Measurements from ENCODE around the gene KMT2B. TPM values are rescaled to one million over a fixed set of nuclear protein-coding genes. Genes with fewer than 3 reads are reported as not detected.

Gene KMT2B
- total RNA-seq, 4 donors from 2014 or later = 33.1 to 74.7 (median 42.0) TPM

DNA sequence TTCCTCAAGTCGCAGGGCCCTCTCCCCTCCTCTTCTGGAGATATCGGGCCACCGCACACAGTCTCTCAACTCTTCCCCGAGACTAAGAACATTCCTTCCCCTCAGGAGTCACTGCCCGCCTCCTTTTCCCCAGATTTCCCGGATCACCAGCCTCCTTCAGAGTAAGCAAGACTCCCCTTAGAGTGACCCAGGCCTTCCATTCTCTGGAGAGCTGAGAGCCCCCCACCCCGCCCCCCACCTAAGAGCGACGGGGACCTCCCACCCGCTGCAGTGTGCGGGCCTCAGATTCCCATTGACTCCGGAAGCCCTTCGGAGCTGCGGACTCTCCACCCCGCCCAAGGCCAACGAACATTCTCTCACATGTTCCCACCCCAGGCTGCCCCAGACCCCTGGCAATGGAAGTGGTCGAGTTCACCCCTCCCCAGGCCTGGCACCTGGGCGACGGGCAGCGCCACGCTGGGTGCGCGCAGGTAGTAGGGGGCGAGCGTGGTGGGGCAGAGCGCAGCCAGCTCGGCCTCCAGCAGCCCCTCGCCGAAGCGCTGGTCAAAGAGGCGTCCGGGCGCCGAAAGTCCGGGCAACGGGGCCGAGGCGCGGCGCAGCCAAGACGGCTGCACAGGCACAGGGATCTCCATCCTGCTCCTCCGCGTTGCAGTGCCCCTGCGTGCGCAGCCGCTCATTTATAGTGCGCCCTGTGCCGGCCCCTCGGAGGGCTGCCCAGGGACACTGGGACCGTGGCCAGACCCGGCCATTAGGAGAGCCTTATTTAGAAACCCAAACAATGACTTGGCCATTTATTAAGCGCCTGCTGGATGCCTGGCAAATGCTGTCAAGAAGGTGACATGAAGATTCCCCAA is 38.8 kb downstream of the KMT2B start, which contains the start of gene HSPB6:
Gene HSPB6, minus strand, starts transcription at position 653 of the 854 bp plus-strand sequence. Its CDS starts 21 bp downstream, at position 632.
- intact Hi-C loops (cut with DNase I; ENCODE audit: low total_unique reads) = no loop called here
- TF ChIP-seq POLR2A (IDR thresholded peaks at IDR 0.05) = no peak
- TF ChIP-seq, protein P1, sequence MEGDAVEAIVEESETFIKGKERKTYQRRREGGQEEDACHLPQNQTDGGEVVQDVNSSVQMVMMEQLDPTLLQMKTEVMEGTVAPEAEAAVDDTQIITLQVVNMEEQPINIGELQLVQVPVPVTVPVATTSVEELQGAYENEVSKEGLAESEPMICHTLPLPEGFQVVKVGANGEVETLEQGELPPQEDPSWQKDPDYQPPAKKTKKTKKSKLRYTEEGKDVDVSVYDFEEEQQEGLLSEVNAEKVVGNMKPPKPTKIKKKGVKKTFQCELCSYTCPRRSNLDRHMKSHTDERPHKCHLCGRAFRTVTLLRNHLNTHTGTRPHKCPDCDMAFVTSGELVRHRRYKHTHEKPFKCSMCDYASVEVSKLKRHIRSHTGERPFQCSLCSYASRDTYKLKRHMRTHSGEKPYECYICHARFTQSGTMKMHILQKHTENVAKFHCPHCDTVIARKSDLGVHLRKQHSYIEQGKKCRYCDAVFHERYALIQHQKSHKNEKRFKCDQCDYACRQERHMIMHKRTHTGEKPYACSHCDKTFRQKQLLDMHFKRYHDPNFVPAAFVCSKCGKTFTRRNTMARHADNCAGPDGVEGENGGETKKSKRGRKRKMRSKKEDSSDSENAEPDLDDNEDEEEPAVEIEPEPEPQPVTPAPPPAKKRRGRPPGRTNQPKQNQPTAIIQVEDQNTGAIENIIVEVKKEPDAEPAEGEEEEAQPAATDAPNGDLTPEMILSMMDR (IDR thresholded peaks at IDR 0.05) = no peak
- peak in 1 of 2 donors; percentile 90 for DNase-seq (ENCODE audit: low spot score in 2 of 2)
- 22 to 24% methylated on average over 19 to 38 of the region's 52 CpGs for WGBS, 2 donors
- peak within 1 kb of the TSS; percentile 2 for H3K4me3 ChIP-seq (ENCODE audit: low read depth, poor library complexity, severe bottlenecking)

DNA sequence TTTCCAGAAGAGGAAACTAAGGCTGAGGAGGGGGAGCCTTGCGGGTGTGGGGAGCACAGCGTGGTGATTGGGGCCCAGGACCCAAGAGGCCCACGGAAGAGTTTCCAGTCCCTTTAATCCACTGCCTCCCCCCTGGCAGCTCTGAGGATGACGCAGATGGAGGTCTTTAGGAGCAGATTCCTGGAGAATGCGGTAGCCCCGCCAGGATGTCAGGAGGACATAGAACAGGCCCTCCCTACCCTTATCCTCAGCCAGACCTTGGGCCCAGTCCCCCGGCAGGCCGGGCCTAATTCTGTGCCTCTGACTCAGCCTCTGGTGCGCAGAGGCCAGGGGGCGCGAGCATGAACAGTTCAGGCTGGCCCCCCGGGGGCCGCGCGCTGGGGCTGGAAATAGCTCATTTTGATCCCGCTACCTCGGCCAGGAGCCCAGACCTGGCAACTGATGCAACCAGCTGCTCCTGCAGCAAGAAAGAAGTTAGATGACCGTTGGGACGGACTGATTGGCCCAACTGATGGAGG is 39.5 kb downstream of the KMT2B start:
- TF ChIP-seq, protein P1 (IDR thresholded peaks at IDR 0.05) = no peak
- no peak for TF ChIP-seq POLR2A (IDR thresholded peaks at IDR 0.05)
- H3K4me3 ChIP-seq (ENCODE audit: low read depth, poor library complexity, severe bottlenecking) = peak overlapping the region; percentile 2
- intact Hi-C loops (cut with DNase I; ENCODE audit: low total_unique reads) = no loop called here
- 6 to 7% methylated on average over 16 to 19 of the region's 19 CpGs for WGBS, 2 donors
- peak; percentile 68 to 95 for DNase-seq (ENCODE audit: low spot score in 2 of 2)

GRCh38 chr19:35757749-35758608 is 40.2 kb downstream of the KMT2B start, which contains the start of gene PROSER3:
TSS of gene PROSER3 (plus strand) at chr19:35758176. CDS start at chr19:35758216, 40 bp downstream.
- DNase-seq (ENCODE audit: low spot score in 2 of 2) = peak; percentile 99 to 100
- TF ChIP-seq, protein P1 (IDR thresholded peaks at IDR 0.05) = no peak
- H3K4me3 ChIP-seq (ENCODE audit: low read depth, poor library complexity, severe bottlenecking) = peak within 1 kb of the TSS; percentile 64
- WGBS, 2 donors = 1 to 2% methylated on average over 38 to 42 of the region's 53 CpGs
- intact Hi-C loops (cut with DNase I; ENCODE audit: low total_unique reads) = no loop called here

DNA sequence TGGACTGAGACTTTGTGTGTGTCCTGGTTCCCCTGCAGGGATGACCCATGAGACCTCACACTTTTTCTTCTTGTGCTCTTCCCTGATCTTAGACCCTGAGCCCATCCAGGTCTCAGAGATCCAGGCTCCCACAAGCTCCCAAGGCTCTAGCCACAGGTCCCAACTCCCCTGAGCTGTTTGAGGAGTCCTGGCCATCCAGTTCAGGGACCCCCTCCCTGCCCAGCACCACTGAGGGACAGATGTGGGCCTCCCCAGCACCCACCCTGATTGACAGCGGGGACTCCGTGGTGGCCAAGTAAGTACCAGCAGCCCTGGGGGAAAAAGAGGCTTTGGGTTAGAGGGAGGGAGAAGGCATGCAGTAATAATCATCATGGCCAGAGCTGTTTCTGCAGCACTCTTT is 41.9 kb downstream of the KMT2B start:
- no peak for DNase-seq (ENCODE audit: low spot score in 2 of 2)
- no peak for TF ChIP-seq POLR2A (IDR thresholded peaks at IDR 0.05)
- TF ChIP-seq, protein P1 (IDR thresholded peaks at IDR 0.05) = no peak
- WGBS, 2 donors = 88 to 89% methylated on average over 2 of the region's 2 CpGs
- no peak overlapping the region for H3K4me3 ChIP-seq (ENCODE audit: low read depth, poor library complexity, severe bottlenecking)
- intact Hi-C loops (cut with DNase I; ENCODE audit: low total_unique reads) = no loop called here

DNA sequence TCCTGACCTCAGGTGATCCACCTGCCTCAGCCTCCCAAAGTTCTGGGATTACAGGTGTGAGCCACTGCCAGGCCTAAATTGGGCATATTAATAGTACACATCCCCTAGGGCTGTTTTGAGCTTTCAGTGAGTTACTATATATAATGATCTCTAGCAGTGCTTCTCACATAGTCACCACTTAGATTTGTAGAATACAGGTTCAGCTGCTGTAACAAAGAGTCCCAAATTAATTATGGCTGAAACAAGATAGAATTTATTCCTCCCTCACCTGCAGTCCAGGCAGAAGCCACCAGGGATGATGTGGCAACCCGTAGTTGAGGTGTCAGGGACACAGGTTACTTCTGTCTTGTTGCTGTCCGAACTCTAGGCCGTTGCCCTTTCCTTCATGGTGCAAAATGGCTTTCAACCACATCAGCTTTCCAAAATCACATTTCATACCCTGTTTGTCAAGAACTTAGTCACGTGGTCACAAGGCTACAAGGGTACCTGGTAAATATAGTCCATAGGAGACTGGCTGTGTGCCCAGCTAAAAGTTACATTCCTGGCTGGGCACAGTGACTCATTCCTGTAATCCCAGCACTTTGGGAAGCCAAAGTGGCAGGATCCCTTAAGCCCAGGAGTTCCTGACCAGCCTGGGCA is 43.0 kb downstream of the KMT2B start:
- 92 to 96% methylated on average over 4 of the region's 4 CpGs for WGBS, 2 donors
- no peak overlapping the region for H3K4me3 ChIP-seq (ENCODE audit: low read depth, poor library complexity, severe bottlenecking)
- DNase-seq (ENCODE audit: low spot score in 2 of 2) = no peak
- intact Hi-C loops (cut with DNase I; ENCODE audit: low total_unique reads) = no loop called here
- no peak for TF ChIP-seq POLR2A (IDR thresholded peaks at IDR 0.05)
- TF ChIP-seq, protein P1 (IDR thresholded peaks at IDR 0.05) = no peak

All from lower leg skin (tissue), 4 donors.